Activated naive CD4-positive, alpha-beta T cell treated with anti-CD3 and anti-CD28 coated beads, Interleukin-2, amount 50 U/mL, for 16 hours (primary cell): ENCODE measurements around the gene ASB5.

ENCODE experiments used
- DNase-seq: peaks from one replicate; pipeline ENCODE4 v3.0.0-alpha.2; 2020

The ASB5 gene

DNA sequence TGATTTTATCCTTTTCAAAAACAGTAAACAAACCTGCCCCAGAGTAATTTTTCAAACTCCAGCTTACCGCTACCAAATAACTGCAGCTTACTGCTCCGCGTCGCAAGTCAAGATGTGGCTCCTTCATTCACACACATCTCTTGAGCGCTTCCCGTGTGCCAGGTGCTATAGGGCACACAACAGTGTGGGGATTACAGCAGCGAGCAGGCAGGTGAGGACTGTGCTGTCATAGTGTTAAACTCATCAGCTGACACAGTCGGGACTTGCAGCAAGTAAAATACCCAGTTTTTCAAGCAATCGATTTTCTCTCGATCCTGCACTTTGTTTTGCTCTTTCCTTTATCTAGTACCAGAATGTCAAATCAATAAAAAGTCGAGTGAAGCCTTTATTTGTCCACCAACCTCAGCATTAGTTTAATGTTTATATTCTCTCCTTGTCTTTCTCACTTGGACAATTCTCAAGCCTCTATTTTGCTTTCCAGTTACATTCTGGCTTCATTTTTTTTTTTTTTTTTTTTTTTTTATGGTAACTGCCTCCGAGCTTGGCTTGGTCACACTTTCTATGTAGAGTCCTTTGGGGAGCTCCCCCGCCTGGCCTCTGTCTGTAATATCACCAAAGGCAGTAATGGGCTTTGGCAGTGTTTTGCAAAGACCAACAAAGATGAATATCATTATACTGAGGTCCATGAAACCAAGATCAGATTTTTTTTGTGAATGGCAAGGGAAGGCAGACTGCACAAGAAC lies 8.3 kb upstream of the ASB5 start:
- DNase-seq, result peak; percentile 37

DNA sequence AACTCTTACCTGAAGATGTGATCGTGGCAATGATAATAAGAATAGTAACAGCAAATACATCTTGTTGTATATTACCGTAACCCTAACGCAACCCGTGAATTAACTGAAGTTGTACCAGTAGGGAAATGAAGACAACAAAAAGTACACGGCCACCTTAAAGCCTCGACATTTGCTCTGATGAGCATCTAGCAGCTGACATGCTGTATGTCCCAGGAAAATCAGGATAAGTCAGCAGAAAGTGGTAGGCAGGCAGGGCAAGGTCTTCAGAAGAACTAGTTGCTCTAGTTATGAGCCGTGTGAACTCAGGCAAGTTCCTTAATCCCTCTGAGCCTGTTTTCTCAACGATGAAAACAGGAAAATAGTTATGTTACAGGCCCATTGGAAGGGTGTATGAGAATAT lies 7.7 kb upstream of the ASB5 start:
- DNase-seq, result no peak

DNA sequence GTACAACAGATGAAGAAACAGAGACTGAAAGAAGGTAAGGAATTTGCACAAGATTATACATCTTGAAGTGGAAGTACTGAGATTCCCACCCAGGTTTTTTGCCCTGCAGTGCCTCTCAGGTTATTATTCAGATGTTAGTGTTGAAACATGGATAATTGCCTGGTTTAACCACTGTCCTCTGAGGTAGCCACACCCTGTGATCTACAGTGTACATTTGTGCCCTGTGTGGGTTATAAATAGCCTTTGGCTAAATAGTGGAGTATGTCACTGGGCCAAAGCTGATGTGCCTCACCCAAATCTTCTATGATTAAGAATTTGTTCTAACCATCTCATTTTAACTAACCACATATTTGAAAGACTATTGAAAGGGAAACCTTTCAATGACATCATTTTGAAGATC lies 5.4 kb upstream of the ASB5 start:
- DNase-seq, result no peak

DNA sequence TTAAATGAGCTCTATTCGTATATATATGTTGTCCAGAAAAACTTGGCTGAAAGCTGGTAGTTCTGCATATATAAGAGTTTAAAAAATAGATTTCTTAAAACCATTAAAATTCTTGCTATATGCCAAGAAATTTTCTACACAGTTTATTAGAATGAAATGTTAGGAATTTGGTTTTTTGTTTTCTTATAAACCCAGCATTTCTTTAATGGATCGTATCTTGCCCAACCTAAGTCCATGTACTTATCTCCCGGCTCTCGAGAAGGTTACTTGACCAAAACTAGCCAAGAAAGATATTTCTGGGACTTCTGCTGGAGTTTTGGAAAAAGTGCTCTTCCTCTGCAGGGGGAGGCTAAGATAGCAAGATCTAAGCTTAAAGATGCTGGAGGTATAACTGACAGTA lies 4.7 kb upstream of the ASB5 start:
- no peak for DNase-seq

DNA sequence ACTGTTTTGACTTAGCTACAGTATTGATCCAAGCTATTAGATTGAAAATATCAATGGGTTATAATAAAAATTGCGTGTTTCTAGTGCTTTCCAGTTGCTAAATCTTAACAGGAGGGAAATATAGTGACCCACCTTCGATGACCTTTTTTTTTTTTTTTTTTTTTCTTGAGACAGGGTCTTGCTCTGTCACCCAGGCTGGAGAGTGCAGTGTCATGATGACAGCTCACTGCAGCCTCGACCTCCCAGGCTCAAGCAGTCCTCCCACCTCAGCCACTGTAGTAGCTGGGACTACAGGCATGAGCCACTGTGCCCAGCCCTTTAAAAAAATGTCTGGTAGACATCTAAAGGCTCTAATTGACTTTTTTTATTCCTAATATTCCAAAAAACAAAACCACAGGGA lies 3.8 kb upstream of the ASB5 start:
- no peak for DNase-seq

DNA sequence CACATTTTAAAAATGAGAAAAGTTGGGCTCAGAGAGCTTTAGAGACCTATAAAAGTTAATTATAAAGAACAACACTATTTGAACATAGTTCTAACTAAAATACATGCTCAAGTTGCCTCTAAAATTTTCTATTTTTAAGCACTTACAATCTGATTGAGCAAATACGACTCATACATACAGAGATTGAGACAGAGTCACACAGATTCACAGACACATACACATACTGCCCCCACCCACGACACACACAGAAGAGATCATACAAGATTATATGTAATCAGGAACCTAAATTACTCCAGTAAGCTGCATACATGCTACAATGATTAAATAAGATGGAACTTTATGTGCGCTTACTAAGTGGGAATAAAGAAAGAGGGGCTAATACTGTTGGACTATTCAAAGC lies 2.7 kb upstream of the ASB5 start:
- DNase-seq, result no peak

DNA sequence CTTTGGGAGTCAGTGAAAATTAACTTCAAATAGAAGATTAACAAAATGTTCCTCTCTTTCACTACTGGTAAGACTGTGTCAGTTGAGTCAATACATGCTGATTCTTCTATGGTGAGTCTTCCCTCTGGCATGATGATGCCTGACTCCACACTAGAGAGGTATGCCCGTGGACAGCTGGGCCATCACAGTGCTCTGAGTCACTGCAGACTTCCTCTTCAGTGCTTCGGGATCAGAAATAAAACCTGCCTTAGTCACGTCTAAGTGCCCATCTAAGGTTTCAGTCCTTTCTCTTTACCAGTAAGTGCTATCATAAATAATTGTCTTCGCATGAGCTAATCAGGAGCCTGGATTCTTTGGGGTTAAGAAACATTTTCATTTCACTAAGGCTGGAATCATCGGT lies 1.6 kb upstream of the ASB5 start:
- DNase-seq, result no peak

DNA sequence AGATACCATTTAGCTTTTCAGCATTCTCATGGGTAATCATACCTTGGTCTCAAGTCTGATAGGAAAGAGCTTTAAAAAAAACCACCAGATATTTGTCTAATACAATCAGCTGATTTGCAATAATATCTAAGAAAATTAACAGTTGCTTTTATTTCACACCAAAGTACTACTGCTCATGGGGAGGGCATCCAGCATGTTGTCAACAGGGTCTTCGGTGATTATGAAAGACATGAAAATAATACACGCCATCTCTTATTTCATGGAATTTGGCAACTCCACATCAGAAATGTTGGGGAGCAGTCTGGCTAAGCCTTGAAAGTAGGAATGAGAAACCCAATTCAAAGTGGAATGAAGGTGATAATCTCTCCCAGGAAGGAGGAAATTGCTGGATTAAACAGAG lies 3.0 kb downstream of the ASB5 start:
- no peak for DNase-seq

DNA sequence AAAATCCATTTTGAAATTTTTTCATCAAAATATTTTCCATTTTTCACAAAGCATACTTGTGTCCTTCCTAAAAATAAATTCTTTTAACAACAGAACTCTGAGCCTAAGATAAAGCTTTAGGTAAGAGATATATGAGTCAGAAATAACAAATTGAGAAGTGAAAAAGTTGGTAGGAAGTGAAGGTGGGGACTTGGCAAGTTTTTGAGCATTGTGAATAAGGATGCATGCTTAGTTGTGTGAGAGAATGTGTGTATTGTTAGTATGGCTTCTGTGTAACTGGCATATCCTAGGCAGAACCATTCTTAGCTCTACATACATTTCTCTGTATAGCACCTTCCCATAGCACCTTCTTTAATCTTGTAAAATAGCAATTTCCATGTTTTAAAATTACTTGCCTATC lies 6.8 kb downstream of the ASB5 start:
- no peak for DNase-seq

DNA sequence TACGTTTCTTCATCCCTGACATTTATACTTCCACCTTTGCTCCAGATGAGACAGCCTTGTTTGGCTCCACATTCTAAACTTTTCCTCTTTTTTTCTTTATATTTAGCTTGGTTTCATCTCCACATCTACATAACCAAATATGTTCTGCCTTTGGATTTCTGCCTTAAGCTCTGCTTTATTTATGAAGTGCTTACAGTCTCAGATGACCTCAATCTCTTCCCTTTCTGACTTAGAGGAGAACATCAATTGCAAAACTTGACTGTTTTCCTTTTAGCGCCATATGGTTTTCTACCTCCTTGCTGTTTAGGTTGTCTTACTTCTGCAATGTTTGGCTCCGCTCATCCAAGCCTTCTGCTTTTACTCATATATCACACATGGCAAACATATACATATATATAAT lies 7.5 kb downstream of the ASB5 start:
- no peak for DNase-seq

DNA sequence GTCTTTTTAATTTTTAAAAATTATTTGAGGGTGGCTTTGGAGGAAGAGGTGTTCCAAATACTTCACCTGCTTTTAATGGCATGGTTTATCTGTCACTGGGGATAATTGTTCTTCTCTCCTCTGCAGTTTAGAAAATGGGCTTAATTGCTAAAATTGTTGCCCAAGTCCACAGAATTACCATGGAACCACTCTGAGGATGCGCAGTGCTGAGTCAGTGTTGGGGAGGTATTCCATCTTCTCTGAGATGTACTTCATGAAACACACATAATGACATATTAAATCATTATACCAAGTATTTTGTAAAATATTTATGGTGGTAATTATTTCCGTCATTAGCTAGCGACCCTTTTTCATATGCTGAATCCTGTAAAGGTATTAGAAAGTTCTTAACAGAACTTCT lies 8.0 kb downstream of the ASB5 start:
- no peak for DNase-seq

DNA sequence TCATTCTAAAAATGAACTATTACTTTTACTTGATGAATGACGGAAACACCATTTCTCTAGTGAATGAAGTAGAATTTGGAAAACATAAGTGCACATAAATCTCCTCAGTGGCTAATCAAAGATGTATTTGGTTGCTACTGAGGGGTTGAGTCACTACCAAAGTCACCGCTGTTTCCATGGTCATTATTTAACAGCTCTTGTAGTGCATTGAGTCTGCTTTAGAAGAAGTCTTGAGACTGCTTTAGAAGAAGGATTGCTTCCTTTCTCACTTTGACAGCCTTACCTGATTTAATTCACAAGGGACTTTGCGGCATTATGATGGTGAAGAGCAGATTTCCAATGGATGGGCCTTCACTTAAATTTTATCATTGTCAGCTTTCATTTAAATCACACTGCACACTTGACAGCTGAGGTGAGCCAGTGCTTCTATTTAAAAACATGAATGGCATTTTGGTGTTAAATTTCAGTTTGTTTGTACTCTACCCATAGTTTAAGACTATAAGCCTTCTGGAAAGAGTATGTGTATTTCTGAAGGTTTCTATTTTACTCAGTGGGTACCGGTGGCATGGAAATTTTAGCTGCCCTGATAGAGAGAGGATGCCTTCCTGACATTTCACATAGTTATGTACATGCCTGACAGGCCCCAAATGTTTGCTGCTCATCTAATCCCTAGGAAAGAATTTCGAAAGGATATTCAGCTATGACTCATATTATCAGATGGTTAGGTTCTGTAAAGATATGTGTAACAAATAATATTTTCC lies 9.5 kb downstream of the ASB5 start:
- no peak for DNase-seq

DNA sequence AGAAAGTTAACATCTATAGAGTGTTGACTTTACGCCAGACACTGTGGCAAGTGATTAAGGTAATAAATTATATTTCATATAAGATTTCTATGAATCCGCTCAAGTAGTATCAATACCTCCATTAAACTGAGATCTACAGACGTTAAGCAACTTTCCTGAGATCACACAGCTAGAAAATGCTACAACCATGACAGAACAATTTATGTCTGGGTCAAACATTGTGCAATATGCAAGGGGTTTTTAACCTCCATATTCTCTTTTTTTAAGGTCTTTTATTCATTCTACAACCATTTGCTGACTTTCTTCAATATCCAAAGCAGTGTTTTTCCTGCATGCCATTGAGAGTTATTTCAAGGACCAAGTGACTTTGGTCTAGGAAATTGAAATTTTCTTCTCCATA lies 10.9 kb downstream of the ASB5 start:
- no peak for DNase-seq

DNA sequence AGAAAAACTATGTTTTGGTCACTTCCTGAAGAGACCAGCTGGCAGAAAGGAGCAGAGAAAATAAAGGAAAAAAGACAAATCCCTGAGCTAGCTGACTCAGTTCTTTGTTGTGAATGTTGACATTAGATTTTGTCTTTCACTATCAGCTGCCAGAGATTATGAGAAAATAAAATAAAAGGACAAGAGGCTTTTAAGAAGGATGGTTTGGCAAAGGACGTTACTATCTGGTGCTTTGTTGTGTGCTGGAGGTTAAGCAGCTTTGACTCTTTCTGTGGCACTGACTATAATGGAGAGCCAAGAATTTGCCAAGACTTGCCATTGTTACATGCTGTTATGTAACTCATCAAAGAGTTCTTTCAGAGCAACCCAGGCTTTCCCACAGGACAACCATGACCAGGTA lies 12.1 kb downstream of the ASB5 start:
- DNase-seq, result no peak

DNA sequence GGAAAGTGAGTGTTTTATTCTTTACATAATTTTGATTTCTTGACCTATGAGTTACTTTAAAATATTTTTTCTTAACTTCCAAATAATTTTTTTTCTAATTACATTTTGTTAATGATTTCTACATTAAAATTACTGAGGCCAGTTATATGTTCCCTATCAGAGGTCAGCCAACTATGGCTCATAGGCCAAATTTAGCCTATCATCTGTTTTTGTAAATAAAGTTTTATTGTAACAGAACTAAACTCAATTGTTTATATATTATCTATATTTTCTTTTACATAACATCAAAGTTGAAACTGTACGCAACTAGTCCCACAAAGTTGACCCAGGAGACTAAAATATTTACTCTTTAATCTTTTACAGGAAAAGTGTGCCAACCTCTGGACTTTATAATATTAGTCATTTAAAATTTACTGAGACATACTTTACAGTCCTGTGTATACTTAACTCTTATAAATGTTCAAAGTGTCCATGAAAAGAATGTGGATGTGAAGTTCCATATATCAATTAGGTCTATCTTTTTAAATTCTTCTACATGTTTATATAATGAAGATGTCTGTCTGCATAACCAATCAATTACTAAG lies 26.2 kb downstream of the ASB5 start:
- DNase-seq, result no peak

DNA sequence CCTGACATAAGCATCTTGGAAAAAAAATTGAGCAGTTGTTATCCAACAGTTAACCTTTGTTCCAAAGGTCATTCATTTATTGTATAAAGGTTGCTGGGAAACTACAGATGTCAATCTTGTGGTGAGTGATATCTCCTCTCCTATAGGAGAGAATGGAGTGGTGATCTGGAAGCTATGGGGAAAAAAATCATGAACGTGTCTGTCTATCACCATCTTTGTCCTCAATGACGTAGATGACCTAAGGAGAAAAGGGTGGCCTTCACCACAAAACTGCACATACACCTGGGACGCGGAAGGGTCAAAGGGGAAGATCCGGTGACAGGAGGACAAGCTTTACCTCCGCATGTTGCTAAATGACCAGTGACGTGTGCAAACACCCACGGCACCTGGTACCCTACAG lies 27.3 kb downstream of the ASB5 start:
- DNase-seq, result no peak

DNA sequence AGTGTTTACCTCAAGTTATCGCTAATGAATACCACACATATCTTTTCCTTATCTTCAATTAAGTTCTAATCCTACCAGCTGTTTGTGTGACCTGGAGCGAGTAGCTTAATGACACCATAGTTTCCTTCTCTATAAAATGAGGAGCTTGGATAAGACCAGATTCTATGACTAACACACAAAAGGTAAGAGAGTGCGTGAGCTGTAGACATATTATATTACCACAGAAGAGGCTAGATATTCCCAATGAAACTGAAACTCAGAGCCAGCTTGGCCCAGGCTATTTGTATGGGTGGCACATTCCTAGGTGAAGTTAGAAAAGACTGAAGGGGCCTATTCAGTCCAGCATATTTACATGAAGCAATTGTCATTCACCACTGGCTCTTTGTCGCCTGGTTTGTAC lies 30.2 kb downstream of the ASB5 start:
- DNase-seq, result no peak

DNA sequence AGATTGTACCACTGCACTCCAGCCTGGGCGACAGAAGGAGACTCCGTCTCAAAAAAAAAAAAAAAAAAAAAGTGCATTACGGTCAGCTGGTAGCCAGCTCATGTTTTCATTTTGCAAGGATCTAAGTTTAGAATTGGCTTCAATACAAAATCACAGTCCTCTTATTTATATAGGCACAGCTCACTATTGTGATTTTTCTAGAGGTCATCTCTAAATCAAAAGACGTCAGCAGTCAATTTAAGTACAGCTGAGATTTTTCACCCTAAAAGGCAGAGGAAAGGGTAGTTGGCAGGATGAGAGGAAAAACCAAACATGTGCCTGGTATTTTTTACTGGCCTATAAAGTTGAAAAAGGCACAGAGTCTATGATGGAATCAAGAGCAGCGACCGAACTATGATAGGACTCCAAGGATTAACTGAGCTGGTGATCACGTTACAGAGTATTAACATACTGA lies 30.8 kb downstream of the ASB5 start:
- DNase-seq, result no peak

DNA sequence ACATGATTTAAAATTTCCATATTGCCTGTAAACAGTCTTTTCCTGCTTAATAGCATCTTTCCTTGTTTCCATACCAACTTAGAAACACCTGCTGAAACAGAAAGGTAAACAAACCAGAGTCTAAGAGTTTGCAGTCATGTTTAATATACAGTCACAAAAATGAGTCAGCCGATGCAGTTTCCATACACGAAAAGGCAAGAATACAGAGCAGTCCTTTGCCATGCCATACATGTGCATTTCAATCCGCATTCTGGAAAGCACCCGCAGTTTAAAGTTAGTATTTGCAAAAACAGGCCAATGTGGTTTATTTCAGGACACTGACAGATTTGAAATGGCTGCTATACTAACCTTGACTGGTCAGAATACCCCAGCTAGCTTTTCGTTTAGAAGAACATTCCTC lies 32.1 kb downstream of the ASB5 start:
- DNase-seq, result no peak

DNA sequence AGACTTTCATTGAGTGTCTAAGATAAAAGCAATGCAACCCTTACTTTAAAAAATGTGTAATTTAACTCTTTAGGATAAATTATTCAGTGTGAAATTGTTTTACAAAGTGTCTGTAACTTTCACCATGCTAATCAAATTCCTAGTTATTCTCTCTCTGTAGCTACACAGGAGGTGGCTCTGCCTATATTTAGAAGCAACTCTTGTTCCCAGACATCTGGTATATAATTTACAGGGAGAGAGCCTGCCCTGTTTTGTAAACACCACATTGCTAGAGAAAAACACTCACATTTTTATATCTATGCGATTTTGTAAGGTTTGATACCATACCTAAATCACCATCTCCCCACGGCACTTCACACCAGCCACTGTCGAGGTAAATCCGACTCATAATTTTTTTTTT lies 38.2 kb downstream of the ASB5 start:
- no peak for DNase-seq

DNA sequence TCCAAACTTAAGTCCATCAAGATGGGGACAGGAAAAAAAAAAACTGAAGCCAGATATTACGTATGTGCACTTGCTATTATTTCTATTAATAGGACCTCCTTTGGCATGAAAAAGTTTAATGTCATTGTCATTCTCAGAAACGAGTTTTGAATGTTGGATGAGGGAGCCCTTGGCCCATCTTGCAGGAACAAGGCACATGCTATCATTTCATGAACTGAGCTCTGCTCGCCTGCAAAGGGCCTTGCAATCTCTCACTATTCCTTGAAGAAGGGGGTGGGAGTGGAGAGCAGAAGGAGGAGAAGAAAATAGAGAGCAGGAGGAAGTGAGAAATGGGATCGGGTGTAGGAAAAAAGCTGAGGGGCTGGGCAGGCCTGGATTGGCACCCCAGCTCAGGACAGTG lies 39.4 kb downstream of the ASB5 start:
- DNase-seq, result no peak

DNA sequence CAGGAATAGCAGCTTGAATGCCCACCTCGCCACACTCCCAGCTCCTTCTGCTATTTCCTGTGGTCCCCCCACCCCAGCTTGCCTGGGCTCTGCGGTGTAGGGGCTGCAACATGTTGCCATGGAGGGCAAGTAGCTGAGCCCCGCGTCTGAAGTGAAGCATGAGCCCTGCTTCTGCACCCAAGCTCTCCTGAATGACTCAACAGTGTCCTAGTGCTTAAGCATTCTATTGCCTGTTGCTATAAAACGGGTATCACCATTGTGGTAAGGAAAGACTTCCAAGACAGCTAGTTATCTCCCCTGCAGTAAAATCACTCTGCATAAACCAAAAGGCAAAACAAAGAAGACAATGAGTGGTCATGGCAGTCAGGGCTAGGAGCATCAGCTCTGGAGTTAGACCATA lies 42.3 kb downstream of the ASB5 start:
- no peak for DNase-seq

DNA sequence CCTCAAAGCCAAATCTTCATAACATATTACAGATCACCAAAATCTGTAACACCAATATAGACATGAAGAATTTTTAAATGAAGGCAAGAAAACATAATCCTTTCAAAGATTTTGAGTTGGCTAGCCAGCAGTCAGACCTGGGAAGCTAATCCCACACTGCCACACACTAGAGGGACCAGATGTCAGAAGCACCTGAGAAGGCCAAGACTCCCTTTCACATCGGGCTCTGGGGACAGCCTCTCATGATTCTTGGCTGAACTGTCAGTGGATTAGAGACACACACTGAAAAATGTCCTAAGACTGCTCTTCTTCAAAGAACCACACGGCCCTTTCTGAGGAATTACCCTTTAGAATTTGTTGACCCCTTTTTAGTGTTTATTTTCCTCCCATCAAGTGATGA lies 45.5 kb downstream of the ASB5 start:
- DNase-seq, result no peak

DNA sequence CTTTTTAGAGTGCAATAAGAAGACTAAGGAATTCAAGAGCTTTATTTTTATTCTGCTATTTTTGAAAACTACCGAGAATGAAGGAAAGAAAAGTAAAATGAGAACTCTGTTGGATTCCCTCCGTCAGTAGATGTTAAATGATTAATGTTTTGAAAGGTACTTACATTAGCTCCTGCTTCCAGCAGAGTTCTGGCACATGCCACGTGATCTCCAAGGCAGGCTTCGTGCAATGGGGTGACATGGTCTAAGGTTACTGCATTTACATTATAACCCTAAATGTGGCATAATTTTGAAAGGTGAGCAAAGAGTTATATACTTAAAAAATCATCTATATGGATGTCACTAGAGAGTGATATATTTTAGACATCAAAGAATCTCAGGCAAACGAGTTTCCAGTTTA lies 46.9 kb downstream of the ASB5 start:
- no peak for DNase-seq

DNA sequence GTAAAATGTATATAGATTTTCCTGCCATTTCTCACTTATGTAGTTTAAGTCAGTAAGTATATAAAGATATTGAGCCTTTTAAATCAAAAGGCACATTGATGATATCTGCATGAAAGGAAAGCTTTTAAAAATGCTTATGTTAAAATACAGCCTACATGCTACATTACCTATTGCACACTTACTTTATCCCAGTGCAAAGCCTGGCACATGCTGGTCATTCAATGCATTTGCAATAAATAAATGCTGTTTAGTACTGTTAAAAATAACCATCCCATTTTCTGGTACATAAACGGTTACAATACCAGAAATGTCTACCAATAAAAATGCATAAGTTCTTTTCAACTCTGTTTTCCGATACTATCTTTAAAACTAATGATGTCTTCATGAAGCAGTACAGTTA lies 51.5 kb downstream of the ASB5 start:
- DNase-seq, result no peak
